ENCODE measurements around the gene MTCH1. TPM values are rescaled to one million over a fixed set of nuclear protein-coding genes. Genes with fewer than 3 reads are reported as not detected.
A peak's percentile ranks its signal among the peaks of the same experiment; 100 is the strongest.

The MTCH1 gene
- total and polyA plus RNA-seq, 9 of the 15 experiments (the other 6 are each of a cell fraction or from before 2014, with no cell fraction given) = 7.9 to 161 (median 118) TPM

DNA sequence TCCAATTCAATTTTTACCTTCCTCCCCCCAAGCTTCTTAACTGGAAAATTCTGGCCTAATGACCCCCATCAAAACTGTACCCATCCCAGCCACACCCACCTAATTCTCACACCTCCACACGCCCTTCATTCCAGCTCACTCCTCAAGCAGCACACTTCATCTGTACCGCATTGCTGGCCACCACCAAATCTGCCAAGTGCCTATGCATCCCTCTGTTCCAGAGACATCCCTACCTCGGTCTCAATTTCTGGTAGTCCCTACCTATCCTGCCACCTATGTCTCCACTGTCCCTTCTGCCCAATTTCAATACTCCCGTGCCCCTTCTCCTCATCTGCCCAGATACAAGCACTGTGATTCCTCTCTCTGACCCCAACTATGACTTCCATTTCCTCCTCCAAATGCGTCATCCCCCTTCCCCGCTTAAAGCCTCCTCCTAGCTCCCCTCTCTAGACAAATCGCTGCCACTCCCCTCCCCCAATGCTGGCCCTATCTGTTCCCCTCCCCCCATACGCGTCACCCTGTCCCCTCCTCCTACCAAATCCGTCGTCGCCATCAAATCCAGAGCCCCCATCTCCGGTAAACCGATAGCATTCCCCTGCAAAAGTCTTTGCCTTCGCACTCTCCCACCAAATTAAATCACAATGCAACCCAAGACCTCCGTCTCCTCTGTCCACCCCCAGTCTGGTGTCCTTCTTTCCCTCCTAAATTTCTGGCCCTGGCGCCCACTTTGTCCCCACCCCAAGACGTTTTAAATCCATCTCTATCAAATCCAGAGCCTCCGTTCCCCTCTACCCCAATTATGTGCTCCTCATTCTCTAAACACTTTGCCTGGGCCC, 1.2 kb downstream of the MTCH1 start (continued):
- TF ChIP-seq, protein P1, sequence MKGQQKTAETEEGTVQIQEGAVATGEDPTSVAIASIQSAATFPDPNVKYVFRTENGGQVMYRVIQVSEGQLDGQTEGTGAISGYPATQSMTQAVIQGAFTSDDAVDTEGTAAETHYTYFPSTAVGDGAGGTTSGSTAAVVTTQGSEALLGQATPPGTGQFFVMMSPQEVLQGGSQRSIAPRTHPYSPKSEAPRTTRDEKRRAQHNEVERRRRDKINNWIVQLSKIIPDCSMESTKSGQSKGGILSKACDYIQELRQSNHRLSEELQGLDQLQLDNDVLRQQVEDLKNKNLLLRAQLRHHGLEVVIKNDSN (CRISPR knock-in tag; IDR thresholded peaks at IDR 0.05) = peak; percentile 33; the same call in 1 of the 2 replicates
- TF ChIP-seq EZH2 (IDR thresholded peaks at IDR 0.05; ENCODE audit: borderline replicate concordance, low read depth, low read length) (no peak), KLF10 (CRISPR knock-in tag; IDR thresholded peaks at IDR 0.05) (no peak), ZNF282 (CRISPR knock-in tag; IDR thresholded peaks at IDR 0.05) (no peak), BHLHE40 (IDR thresholded peaks at IDR 0.05; ENCODE audit: low read length) (no peak), MBD2 (IDR thresholded peaks at IDR 0.05; ENCODE audit: borderline replicate concordance, low read depth) (no peak), CSDE1 (IDR thresholded peaks at IDR 0.05) (0 out of 4 replicates have a peak, but pooled peaks of 1 of the 2 experiments have one; percentile 38), SIX5 (IDR thresholded peaks at IDR 0.05; ENCODE audit: borderline replicate concordance in 1 of 2, insufficient read depth in 1 of 2, low read depth in 1 of 2, low read length in 2 of 2) (no peak), MEIS2 (IDR thresholded peaks at IDR 0.05; ENCODE audit: partially characterized antibody) (peak; percentile 26), GTF2E2 (tag; IDR thresholded peaks at IDR 0.05) (no peak), NR1H2 (CRISPR knock-in tag; IDR thresholded peaks at IDR 0.05) (no peak; the same call in 1 of the 2 replicates), ZNF212 (CRISPR knock-in tag; IDR thresholded peaks at IDR 0.05) (no peak), CTBP1 (IDR thresholded peaks at IDR 0.05; ENCODE audit: borderline replicate concordance) (no peak), SMAD4 (CRISPR knock-in tag; conservative IDR thresholded peaks at IDR 0.05) (no peak)
- TF ChIP-seq, protein P2, sequence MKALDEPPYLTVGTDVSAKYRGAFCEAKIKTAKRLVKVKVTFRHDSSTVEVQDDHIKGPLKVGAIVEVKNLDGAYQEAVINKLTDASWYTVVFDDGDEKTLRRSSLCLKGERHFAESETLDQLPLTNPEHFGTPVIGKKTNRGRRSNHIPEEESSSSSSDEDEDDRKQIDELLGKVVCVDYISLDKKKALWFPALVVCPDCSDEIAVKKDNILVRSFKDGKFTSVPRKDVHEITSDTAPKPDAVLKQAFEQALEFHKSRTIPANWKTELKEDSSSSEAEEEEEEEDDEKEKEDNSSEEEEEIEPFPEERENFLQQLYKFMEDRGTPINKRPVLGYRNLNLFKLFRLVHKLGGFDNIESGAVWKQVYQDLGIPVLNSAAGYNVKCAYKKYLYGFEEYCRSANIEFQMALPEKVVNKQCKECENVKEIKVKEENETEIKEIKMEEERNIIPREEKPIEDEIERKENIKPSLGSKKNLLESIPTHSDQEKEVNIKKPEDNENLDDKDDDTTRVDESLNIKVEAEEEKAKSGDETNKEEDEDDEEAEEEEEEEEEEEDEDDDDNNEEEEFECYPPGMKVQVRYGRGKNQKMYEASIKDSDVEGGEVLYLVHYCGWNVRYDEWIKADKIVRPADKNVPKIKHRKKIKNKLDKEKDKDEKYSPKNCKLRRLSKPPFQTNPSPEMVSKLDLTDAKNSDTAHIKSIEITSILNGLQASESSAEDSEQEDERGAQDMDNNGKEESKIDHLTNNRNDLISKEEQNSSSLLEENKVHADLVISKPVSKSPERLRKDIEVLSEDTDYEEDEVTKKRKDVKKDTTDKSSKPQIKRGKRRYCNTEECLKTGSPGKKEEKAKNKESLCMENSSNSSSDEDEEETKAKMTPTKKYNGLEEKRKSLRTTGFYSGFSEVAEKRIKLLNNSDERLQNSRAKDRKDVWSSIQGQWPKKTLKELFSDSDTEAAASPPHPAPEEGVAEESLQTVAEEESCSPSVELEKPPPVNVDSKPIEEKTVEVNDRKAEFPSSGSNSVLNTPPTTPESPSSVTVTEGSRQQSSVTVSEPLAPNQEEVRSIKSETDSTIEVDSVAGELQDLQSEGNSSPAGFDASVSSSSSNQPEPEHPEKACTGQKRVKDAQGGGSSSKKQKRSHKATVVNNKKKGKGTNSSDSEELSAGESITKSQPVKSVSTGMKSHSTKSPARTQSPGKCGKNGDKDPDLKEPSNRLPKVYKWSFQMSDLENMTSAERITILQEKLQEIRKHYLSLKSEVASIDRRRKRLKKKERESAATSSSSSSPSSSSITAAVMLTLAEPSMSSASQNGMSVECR (CRISPR knock-in tag; IDR thresholded peaks at IDR 0.05) = 0 out of 2 replicates have a peak, but pooled peaks have one; percentile 42
- TF ChIP-seq, protein P3, sequence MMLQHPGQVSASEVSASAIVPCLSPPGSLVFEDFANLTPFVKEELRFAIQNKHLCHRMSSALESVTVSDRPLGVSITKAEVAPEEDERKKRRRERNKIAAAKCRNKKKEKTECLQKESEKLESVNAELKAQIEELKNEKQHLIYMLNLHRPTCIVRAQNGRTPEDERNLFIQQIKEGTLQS (IDR thresholded peaks at IDR 0.05) = peak; percentile 71
- TF ChIP-seq, protein P3 (CRISPR knock-in tag; conservative IDR thresholded peaks at IDR 0.05) = no peak
- TF ChIP-seq, protein P4, sequence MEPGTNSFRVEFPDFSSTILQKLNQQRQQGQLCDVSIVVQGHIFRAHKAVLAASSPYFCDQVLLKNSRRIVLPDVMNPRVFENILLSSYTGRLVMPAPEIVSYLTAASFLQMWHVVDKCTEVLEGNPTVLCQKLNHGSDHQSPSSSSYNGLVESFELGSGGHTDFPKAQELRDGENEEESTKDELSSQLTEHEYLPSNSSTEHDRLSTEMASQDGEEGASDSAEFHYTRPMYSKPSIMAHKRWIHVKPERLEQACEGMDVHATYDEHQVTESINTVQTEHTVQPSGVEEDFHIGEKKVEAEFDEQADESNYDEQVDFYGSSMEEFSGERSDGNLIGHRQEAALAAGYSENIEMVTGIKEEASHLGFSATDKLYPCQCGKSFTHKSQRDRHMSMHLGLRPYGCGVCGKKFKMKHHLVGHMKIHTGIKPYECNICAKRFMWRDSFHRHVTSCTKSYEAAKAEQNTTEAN (CRISPR knock-in tag; IDR thresholded peaks at IDR 0.05) = no peak
- TF ChIP-seq, protein P5, sequence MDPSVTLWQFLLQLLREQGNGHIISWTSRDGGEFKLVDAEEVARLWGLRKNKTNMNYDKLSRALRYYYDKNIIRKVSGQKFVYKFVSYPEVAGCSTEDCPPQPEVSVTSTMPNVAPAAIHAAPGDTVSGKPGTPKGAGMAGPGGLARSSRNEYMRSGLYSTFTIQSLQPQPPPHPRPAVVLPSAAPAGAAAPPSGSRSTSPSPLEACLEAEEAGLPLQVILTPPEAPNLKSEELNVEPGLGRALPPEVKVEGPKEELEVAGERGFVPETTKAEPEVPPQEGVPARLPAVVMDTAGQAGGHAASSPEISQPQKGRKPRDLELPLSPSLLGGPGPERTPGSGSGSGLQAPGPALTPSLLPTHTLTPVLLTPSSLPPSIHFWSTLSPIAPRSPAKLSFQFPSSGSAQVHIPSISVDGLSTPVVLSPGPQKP (CRISPR knock-in tag; IDR thresholded peaks at IDR 0.05) = no peak
